ENCODE measurements around the gene RRAGD. TPM values are rescaled to one million over a fixed set of nuclear protein-coding genes. Genes with fewer than 3 reads are reported as not detected.

The RRAGD gene
- total RNA-seq, 2 donors from 2014 or later: 19.4 to 22.7 TPM

DNA sequence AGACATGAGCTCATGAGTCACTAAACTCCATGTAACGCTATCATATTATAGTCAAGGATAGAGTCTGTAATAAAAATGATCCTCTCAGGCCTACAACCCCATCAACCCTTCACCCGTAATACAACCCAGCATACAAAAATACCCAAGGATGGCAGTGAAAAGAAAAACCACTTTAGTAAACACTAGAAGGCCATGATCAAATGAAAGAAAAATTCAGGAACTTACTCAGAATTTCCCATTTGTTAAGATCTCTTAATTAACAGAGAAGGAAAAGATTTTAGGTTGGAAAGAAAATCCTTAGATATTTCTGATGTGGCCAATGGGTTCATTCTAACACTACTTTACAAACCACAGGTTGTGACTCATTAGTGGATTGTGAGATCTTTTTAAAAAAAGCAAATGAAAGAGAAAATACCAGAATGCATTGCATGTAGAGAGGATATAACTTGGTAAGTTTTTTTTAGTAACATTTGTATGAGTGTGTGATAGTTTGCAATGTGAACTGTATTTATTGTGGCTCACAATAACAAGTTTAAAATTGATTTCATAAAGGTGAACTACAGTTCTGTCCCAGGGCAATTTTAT is 51.6 kb downstream of the RRAGD start:
- H3K4me3 ChIP-seq: no peak overlapping the region
- no peak overlapping the region for H3K27ac ChIP-seq
- no peaks in the 10 kb centered on the region for H3K4me1 ChIP-seq (replicated peaks)
- WGBS: 94% methylated on average over 2 of the region's 2 CpGs
- no peaks in the 10 kb centered on the region for H3K27me3 ChIP-seq (replicated peaks; ENCODE audit: insufficient read depth)
- H3K9me3 ChIP-seq: no peaks in the 10 kb centered on the region
- intact Hi-C loops (cut with DNase I): no loop called here
- DNase-seq (ENCODE audit: low spot score): no peak
- H3K36me3 ChIP-seq: no peaks in the 10 kb centered on the region
- TF ChIP-seq, protein P1, sequence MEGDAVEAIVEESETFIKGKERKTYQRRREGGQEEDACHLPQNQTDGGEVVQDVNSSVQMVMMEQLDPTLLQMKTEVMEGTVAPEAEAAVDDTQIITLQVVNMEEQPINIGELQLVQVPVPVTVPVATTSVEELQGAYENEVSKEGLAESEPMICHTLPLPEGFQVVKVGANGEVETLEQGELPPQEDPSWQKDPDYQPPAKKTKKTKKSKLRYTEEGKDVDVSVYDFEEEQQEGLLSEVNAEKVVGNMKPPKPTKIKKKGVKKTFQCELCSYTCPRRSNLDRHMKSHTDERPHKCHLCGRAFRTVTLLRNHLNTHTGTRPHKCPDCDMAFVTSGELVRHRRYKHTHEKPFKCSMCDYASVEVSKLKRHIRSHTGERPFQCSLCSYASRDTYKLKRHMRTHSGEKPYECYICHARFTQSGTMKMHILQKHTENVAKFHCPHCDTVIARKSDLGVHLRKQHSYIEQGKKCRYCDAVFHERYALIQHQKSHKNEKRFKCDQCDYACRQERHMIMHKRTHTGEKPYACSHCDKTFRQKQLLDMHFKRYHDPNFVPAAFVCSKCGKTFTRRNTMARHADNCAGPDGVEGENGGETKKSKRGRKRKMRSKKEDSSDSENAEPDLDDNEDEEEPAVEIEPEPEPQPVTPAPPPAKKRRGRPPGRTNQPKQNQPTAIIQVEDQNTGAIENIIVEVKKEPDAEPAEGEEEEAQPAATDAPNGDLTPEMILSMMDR (IDR thresholded peaks at IDR 0.05): no peak
- TF ChIP-seq POLR2AphosphoS5 (IDR thresholded peaks at IDR 0.05): no peak

DNA sequence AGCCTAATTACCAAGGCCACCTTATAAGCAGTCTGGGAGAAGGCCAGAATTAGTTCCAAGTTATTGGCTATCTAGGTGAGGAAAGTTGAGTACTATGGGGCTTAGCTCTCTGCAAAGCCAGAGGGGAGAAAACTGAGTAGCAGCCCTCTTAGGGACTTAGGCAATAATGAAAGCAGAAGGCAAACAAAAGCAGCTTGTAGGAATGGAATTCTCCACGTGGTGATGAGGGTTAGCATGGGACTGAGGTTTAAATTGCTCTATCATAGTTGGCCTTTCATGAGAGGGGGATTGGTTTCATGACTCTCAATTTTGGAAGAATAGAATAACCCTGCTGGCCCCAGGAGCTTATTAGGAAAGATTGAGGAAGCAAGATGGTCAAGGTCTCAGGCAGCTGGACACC is 52.5 kb downstream of the RRAGD start:
- Histone ChIP-seq H3K27me3 (replicated peaks; ENCODE audit: insufficient read depth) (no peaks in the 10 kb centered on the region), H3K4me3 (no peak overlapping the region), H3K27ac (no peak overlapping the region), H3K36me3 (no peaks in the 10 kb centered on the region), H3K9me3 (no peaks in the 10 kb centered on the region), H3K4me1 (replicated peaks) (no peaks in the 10 kb centered on the region)
- DNase-seq (ENCODE audit: low spot score): no peak
- TF ChIP-seq POLR2A (IDR thresholded peaks at IDR 0.05): no peak
- TF ChIP-seq, protein P1 (IDR thresholded peaks at IDR 0.05): no peak
- no peak for TF ChIP-seq POLR2AphosphoS5 (IDR thresholded peaks at IDR 0.05)
- 0% methylated on average over 1 of the region's 1 CpG for WGBS
- intact Hi-C loops (cut with DNase I): no loop called here

GRCh38 chr6:89357390-89357789 is 54.7 kb downstream of the RRAGD start:
- no peak for TF ChIP-seq POLR2AphosphoS5 (IDR thresholded peaks at IDR 0.05)
- Histone ChIP-seq H3K4me1 (replicated peaks) (no peaks in the 10 kb centered on the region), H3K27me3 (replicated peaks; ENCODE audit: insufficient read depth) (no peaks in the 10 kb centered on the region), H3K27ac (no peak overlapping the region), H3K36me3 (no peaks in the 10 kb centered on the region), H3K9me3 (no peaks in the 10 kb centered on the region), H3K4me3 (no peak overlapping the region)
- no peak for DNase-seq (ENCODE audit: low spot score)
- intact Hi-C loops (cut with DNase I): no loop called here
- WGBS: 45% methylated on average over 3 of the region's 3 CpGs

DNA sequence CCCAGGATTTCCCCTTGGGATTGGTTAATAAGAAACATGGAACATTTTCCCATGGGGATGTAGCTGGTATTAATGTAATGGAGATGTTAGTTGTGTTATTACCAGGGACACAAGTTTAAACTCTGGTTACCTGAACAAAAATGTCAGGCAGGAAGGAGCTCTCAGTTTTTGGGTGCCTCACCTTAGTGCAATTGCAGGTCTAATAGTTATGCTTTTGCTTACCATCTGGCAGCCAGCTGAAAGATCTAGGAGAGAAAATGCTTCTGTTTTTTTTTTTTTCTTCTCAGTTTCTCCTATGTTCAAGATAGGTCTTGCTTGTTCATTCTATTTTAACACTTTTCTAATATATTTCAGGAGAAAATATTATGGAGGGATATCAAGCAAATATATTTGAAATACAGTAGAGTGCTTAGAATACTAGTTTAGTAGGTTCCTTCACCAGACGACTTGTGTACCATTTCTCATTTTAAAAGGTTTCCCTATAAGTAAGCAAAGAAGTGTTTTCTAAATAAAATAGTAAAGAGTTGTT is 55.4 kb downstream of the RRAGD start:
- intact Hi-C loops (cut with DNase I): no loop called here
- Histone ChIP-seq H3K9me3 (no peaks in the 10 kb centered on the region), H3K36me3 (no peaks in the 10 kb centered on the region), H3K27ac (no peak overlapping the region), H3K4me3 (no peak overlapping the region), H3K27me3 (replicated peaks; ENCODE audit: insufficient read depth) (no peaks in the 10 kb centered on the region), H3K4me1 (replicated peaks) (no peaks in the 10 kb centered on the region)
- TF ChIP-seq POLR2AphosphoS5 (IDR thresholded peaks at IDR 0.05) (no peak), POLR2A (IDR thresholded peaks at IDR 0.05) (no peak)
- TF ChIP-seq, protein P1 (IDR thresholded peaks at IDR 0.05): no peak
- no peak for DNase-seq (ENCODE audit: low spot score)
- WGBS: 65% methylated on average over 1 of the region's 1 CpG

- Histone ChIP-seq H3K27me3 (replicated peaks; ENCODE audit: insufficient read depth) (no peaks in the 10 kb centered on the region), H3K36me3 (no peaks in the 10 kb centered on the region), H3K4me3 (no peak overlapping the region), H3K9me3 (no peaks in the 10 kb centered on the region), H3K27ac (no peak overlapping the region), H3K4me1 (replicated peaks) (no peaks in the 10 kb centered on the region)
- intact Hi-C loops (cut with DNase I): no loop called here
- TF ChIP-seq POLR2AphosphoS5 (IDR thresholded peaks at IDR 0.05) (no peak), POLR2A (IDR thresholded peaks at IDR 0.05) (no peak)
- TF ChIP-seq, protein P1 (IDR thresholded peaks at IDR 0.05): no peak
- DNase-seq (ENCODE audit: low spot score): no peak
- 93% methylated on average over 2 of the region's 2 CpGs for WGBS
Observed at GRCh38 chr6:89355511-89356194, 56.4 kb downstream of the RRAGD start.

All from prostate gland (tissue), 2 donors.